Measurements from ENCODE around the gene MKNK2. TPM values are rescaled to one million over a fixed set of nuclear protein-coding genes. Genes with fewer than 3 reads are reported as not detected.

The MKNK2 gene
- total RNA-seq, 3 donors from 2014 or later (not counting 1 experiment from before 2014, with no cell fraction given) = 259 to 389 (median 322) TPM

DNA sequence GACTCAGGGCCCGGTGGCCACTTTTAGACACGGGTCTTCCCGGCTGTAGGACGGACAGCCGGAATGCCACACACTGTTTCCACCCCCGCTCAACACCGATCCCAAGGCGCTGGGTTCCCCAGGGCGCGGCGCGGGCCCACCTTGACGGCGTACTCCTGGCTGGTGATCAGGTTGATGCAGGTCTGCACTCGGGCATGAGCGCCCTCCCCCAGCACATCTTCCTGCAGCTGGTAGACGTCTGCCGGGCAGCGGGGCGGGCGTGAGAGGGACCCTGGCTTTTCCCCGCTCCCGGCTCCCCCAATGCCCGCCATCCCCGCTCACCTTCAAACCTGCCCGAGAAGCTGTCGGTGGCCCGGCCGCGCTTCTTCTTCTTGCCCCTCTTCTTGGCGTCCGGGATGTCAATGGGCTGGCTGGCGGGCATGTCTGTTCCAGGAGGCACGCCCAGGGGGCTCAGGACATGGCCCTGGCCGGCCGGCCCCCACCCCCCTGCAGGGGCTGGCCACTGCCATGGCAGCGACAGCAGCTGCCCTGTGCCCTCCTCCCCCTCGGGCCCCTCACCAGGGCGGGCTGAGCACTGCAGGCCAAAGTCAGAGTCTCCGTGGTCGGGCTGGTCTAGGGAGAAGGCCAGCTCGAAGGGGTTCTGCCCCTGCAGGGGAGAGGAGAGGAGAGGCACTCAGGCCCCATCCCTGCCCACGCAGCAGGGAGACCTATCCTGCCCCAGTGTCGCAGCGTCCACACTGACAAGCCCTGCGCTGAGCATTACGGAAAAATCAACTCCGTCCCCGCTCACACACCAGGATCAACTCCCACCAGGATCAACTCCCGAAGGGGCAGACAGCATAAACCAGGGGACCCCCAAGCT is 4.8 kb downstream of the MKNK2 start:
- no peak overlapping the region for H3K27ac ChIP-seq (ENCODE audit: low read length)
- no peaks in the 10 kb centered on the region for H3K27me3 ChIP-seq (ENCODE audit: control insufficient read depth, insufficient read depth, low read length)
- Mint-ChIP-seq H3K27ac (peak overlapping the region; percentile 26 to 95), H3K4me1 (peaks cover 10 to 48% of the 10 kb centered on the region in 2 donors), H3K9me3 (no peaks in the 10 kb centered on the region), H3K27me3 (ENCODE audit: low read depth in 2 of 2) (no peaks in the 10 kb centered on the region), H3K4me3 (no peak overlapping the region), H3K36me3 (no peaks in the 10 kb centered on the region)
- TF ChIP-seq CTCF (IDR thresholded peaks at IDR 0.05) = no peak
- WGBS (ENCODE audit: insufficient coverage) = 96% methylated on average over 50 of the region's 50 CpGs
- intact Hi-C loops (cut with micrococcal nuclease) = no loop called here
- peaks cover 85% of the 10 kb centered on the region for H3K4me1 ChIP-seq (ENCODE audit: control insufficient read depth, insufficient read depth, low read length)
- H3K4me3 ChIP-seq (ENCODE audit: low read length) = no peak overlapping the region
- ATAC-seq (no peak), DNase-seq (no peak)
- H3K36me3 ChIP-seq (ENCODE audit: control insufficient read depth, insufficient read depth, low read length) = peaks cover 51% of the 10 kb centered on the region
- H3K9me3 ChIP-seq (ENCODE audit: control insufficient read depth, insufficient read depth, low read length) = no peaks in the 10 kb centered on the region

GRCh38 chr19:2045501-2046045 is 5.5 kb downstream of the MKNK2 start:
- Mint-ChIP-seq H3K27me3 (ENCODE audit: low read depth in 2 of 2) (no peaks in the 10 kb centered on the region), H3K27ac (peak overlapping the region; percentile 26 to 95), H3K9me3 (no peaks in the 10 kb centered on the region), H3K4me1 (peaks cover 10 to 49% of the 10 kb centered on the region in 2 donors), H3K36me3 (no peaks in the 10 kb centered on the region), H3K4me3 (no peak overlapping the region)
- intact Hi-C loops (cut with micrococcal nuclease) = no loop called here
- Histone ChIP-seq H3K27ac (ENCODE audit: low read length) (peak overlapping the region; percentile 50), H3K4me3 (ENCODE audit: low read length) (no peak overlapping the region), H3K4me1 (ENCODE audit: control insufficient read depth, insufficient read depth, low read length) (peaks cover 92% of the 10 kb centered on the region), H3K36me3 (ENCODE audit: control insufficient read depth, insufficient read depth, low read length) (peaks cover 58% of the 10 kb centered on the region), H3K9me3 (ENCODE audit: control insufficient read depth, insufficient read depth, low read length) (no peaks in the 10 kb centered on the region), H3K27me3 (ENCODE audit: control insufficient read depth, insufficient read depth, low read length) (no peaks in the 10 kb centered on the region)
- 92% methylated on average over 14 of the region's 14 CpGs for WGBS (ENCODE audit: insufficient coverage)
- no peak for ATAC-seq
- TF ChIP-seq CTCF (IDR thresholded peaks at IDR 0.05) = no peak
- DNase-seq = peak in 1 of 2 donors; percentile 9

- Mint-ChIP-seq H3K27me3 (ENCODE audit: low read depth in 2 of 2) (no peaks in the 10 kb centered on the region), H3K36me3 (no peaks in the 10 kb centered on the region)
- intact Hi-C loops (cut with micrococcal nuclease) = no loop called here
Observed at GRCh38 chr19:2044709-2045500, 6.1 kb downstream of the MKNK2 start.

More at GRCh38 chr19:2044709-2045500, 6.1 kb downstream of the MKNK2 start:
- no peak for ATAC-seq
- 84% methylated on average over 18 of the region's 18 CpGs for WGBS (ENCODE audit: insufficient coverage)
- peaks cover 89% of the 10 kb centered on the region for H3K4me1 ChIP-seq (ENCODE audit: control insufficient read depth, insufficient read depth, low read length)
- no peaks in the 10 kb centered on the region for H3K9me3 ChIP-seq (ENCODE audit: control insufficient read depth, insufficient read depth, low read length)
- H3K27me3 ChIP-seq (ENCODE audit: control insufficient read depth, insufficient read depth, low read length) = no peaks in the 10 kb centered on the region
- peak overlapping the region; percentile 50 for H3K27ac ChIP-seq (ENCODE audit: low read length)
- H3K27ac Mint-ChIP-seq = peak overlapping the region; percentile 91 to 95
- H3K36me3 ChIP-seq (ENCODE audit: control insufficient read depth, insufficient read depth, low read length) = peaks cover 65% of the 10 kb centered on the region
- TF ChIP-seq CTCF (IDR thresholded peaks at IDR 0.05) = no peak
- H3K4me1 Mint-ChIP-seq = peaks cover 10 to 45% of the 10 kb centered on the region in 2 donors
- no peaks in the 10 kb centered on the region for H3K9me3 Mint-ChIP-seq
- peak in 1 of 2 donors; percentile 25 for DNase-seq
- peak overlapping the region; percentile 49 for H3K4me3 Mint-ChIP-seq
- no peak overlapping the region for H3K4me3 ChIP-seq (ENCODE audit: low read length)
